ACC112 (cell line): ENCODE results near the gene COG8.

ENCODE experiments used
- H2AFZ ChIP-seq: fragments of 200-600 bp; sonication (generic); one replicate; pipeline ENCODE4 v1.6.0; 2017; ENCODE audit warnings: antibody characterized with exemption, low read length; ENCODE audit not compliant: unreplicated experiment
- H3K27ac ChIP-seq: fragments of 200-600 bp; sonication (generic); 2 replicates; pipeline ENCODE4 v1.5.1; 2014; ENCODE audit warnings: low read depth, mild to moderate bottlenecking, antibody characterized with exemption, low read length, moderate library complexity
- H3K27me3 ChIP-seq: fragments of 200-600 bp; sonication (generic); 2 replicates; pipeline ENCODE4 v1.6.1; 2014; ENCODE audit warnings: mild to moderate bottlenecking, antibody characterized with exemption, low read length, moderate library complexity, mixed read lengths; ENCODE audit not compliant: insufficient read depth
- H3K36me3 ChIP-seq: fragments of 200-600 bp; sonication (generic); 2 replicates; pipeline ENCODE4 v1.6.1; 2016; ENCODE audit warnings: mild to moderate bottlenecking, antibody characterized with exemption, low read length, moderate library complexity, mixed read lengths; ENCODE audit not compliant: insufficient read depth
- H3K4me1 ChIP-seq: fragments of 200-600 bp; sonication (generic); one replicate; pipeline ENCODE4 v1.6.1; 2016; ENCODE audit warnings: low read length, mixed read lengths; ENCODE audit not compliant: insufficient read depth, unreplicated experiment, control insufficient read depth
- H3K4me3 ChIP-seq: fragments of 200-600 bp; sonication (generic); 2 replicates; pipeline ENCODE4 v1.5.1; 2014; ENCODE audit warnings: mild to moderate bottlenecking, low read depth, low read length
- H3K79me2 ChIP-seq: fragments of 200-600 bp; sonication (generic); one replicate; pipeline ENCODE4 v1.6.0; 2016; ENCODE audit warnings: low read length; ENCODE audit not compliant: control insufficient read depth, unreplicated experiment, insufficient read depth

COG8 gene

GRCh38 chr16:69319381-69319780 is 20.0 kb downstream of the COG8 start:
- Histone ChIP-seq H3K4me1 (no peaks in the 10 kb centered on the region), H3K79me2 (peaks cover 15% of the 10 kb centered on the region), H3K36me3 (no peaks in the 10 kb centered on the region; the same call in 1 of the 2 replicates), H3K27ac (no peak overlapping the region), H3K4me3 (no peak overlapping the region), H2AFZ (no peak overlapping the region), H3K27me3 (no peaks in the 10 kb centered on the region)

GRCh38 chr16:69318911-69319289 is 20.5 kb downstream of the COG8 start:
- H3K27me3 ChIP-seq, result no peaks in the 10 kb centered on the region
- H3K36me3 ChIP-seq, result no peaks in the 10 kb centered on the region; the same call in 1 of the 2 replicates
- no peak overlapping the region for H3K27ac ChIP-seq
- peaks cover 20% of the 10 kb centered on the region for H3K79me2 ChIP-seq
- H2AFZ ChIP-seq, result no peak overlapping the region
- no peaks in the 10 kb centered on the region for H3K4me1 ChIP-seq
- no peak overlapping the region for H3K4me3 ChIP-seq

- Histone ChIP-seq H3K27ac (no peak overlapping the region), H3K4me1 (no peaks in the 10 kb centered on the region), H2AFZ (no peak overlapping the region), H3K79me2 (peaks cover 25% of the 10 kb centered on the region), H3K4me3 (no peak overlapping the region), H3K27me3 (no peaks in the 10 kb centered on the region), H3K36me3 (no peaks in the 10 kb centered on the region; the same call in 1 of the 2 replicates)
Observed at GRCh38 chr16:69318177-69318910, 21.0 kb downstream of the COG8 start.

GRCh38 chr16:69316595-69317034 is 22.7 kb downstream of the COG8 start:
- peaks cover 39% of the 10 kb centered on the region for H3K79me2 ChIP-seq
- H3K4me1 ChIP-seq, result no peaks in the 10 kb centered on the region
- no peak overlapping the region for H2AFZ ChIP-seq
- H3K36me3 ChIP-seq, result no peaks in the 10 kb centered on the region; the same call in 1 of the 2 replicates
- no peak overlapping the region for H3K27ac ChIP-seq
- H3K27me3 ChIP-seq, result no peaks in the 10 kb centered on the region
- H3K4me3 ChIP-seq, result no peak overlapping the region

- Histone ChIP-seq H3K27ac (no peak overlapping the region), H3K36me3 (no peaks in the 10 kb centered on the region; the same call in 1 of the 2 replicates), H3K4me1 (peaks cover 1% of the 10 kb centered on the region), H3K4me3 (no peak overlapping the region), H3K79me2 (peaks cover 41% of the 10 kb centered on the region), H2AFZ (no peak overlapping the region), H3K27me3 (no peaks in the 10 kb centered on the region)
Observed at GRCh38 chr16:69315486-69316311, 23.7 kb downstream of the COG8 start.

- H3K36me3 ChIP-seq, result no peaks in the 10 kb centered on the region; the same call in 1 of the 2 replicates
- H2AFZ ChIP-seq, result no peak overlapping the region
- H3K79me2 ChIP-seq, result peaks cover 41% of the 10 kb centered on the region
- no peak overlapping the region for H3K4me3 ChIP-seq
- no peaks in the 10 kb centered on the region for H3K27me3 ChIP-seq
- no peak overlapping the region for H3K27ac ChIP-seq
- peaks cover 4% of the 10 kb centered on the region for H3K4me1 ChIP-seq
Observed at GRCh38 chr16:69314534-69314933, 24.8 kb downstream of the COG8 start.

- Histone ChIP-seq H3K79me2 (peaks cover 41% of the 10 kb centered on the region), H3K36me3 (no peaks in the 10 kb centered on the region; the same call in 1 of the 2 replicates)
Observed at GRCh38 chr16:69313469-69313868, 25.9 kb downstream of the COG8 start.

GRCh38 chr16:69311533-69312387 is 27.6 kb downstream of the COG8 start:
- Histone ChIP-seq H3K27me3 (no peaks in the 10 kb centered on the region), H2AFZ (peak overlapping the region; percentile 28), H3K4me3 (peak overlapping the region; percentile 89), H3K79me2 (peaks cover 41% of the 10 kb centered on the region), H3K36me3 (no peaks in the 10 kb centered on the region; the same call in 1 of the 2 replicates), H3K4me1 (peaks cover 4% of the 10 kb centered on the region), H3K27ac (peak overlapping the region; percentile 46)

More at GRCh38 chr16:69313469-69313868, 25.9 kb downstream of the COG8 start:
- Histone ChIP-seq H3K27me3 (no peaks in the 10 kb centered on the region), H2AFZ (no peak overlapping the region), H3K4me3 (no peak overlapping the region), H3K4me1 (peaks cover 4% of the 10 kb centered on the region), H3K27ac (no peak overlapping the region)

- Histone ChIP-seq H3K27ac (peak within 1 kb of the TSS; percentile 62), H2AFZ (peak within 1 kb of the TSS; percentile 79), H3K36me3 (no peaks in the 10 kb centered on the region; the same call in 1 of the 2 replicates), H3K4me3 (peak within 1 kb of the TSS; percentile 89), H3K27me3 (no peaks in the 10 kb centered on the region), H3K79me2 (peaks cover 39% of the 10 kb centered on the region), H3K4me1 (peaks cover 4% of the 10 kb centered on the region)
Observed at GRCh38 chr16:69310653-69311532, 28.5 kb downstream of the COG8 start, which contains the start of gene VPS4A. VPS4A (plus strand) TSS chr16:69311350; CDS start chr16:69311512, 162 bp downstream.
